Measurements from ENCODE around the gene PMPCA.

Gene PMPCA

GRCh38 chr9:136370037-136370436, 40.4 kb upstream of the PMPCA start:
- no peak for DNase-seq (ENCODE audit: low read depth)
- TF ChIP-seq CTCF (IDR thresholded peaks at IDR 0.05; ENCODE audit: low read depth, low read length, missing control alignments): no peak
- H3K4me3 ChIP-seq (ENCODE audit: low read depth, low read length): no peak overlapping the region

DNA sequence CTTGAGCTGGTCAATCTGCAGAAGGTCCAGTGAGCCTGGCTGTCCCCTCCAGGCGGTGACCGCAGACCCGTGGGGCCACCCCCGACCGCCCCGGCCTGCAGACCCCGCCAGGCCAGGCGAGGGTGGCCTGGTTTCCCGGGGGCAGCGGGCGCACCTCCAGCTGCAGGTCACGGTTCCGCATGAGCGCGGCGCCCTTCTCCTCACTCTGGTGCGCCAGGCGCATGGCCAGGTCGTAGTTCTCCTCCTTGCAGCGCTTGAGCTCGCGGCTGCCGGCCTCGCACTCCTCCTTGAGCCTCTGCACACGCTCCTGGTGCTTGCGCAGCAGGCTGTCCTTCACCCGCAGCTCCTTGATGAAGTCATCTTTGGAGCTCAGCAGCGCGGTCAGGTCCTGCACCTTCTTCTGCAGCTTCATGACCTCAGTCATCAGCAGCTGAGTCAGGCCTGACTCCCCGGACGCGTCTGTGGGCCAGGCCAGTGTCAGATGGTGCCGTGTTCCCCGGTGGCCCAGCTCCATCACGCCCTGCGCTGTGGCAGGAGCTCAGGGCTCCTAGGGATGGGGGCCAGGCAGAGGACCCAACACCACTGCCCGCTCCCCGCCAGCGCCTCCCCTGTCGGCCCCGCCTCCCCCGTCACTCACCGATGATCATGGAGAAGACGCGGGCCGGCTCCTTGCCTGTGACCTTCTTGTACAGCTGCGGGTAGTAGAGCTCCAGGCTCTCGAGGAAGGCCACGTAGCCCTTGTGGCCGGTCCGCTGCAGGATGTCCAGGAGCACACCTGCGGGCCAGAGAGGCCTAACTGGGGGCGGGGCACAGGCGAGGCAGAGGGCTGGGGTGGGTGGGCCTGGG, 39.5 kb upstream of the PMPCA start:
- no peak overlapping the region for H3K4me3 ChIP-seq (ENCODE audit: low read depth, low read length)
- no peak for DNase-seq (ENCODE audit: low read depth)
- TF ChIP-seq CTCF (IDR thresholded peaks at IDR 0.05; ENCODE audit: low read depth, low read length, missing control alignments): no peak

DNA sequence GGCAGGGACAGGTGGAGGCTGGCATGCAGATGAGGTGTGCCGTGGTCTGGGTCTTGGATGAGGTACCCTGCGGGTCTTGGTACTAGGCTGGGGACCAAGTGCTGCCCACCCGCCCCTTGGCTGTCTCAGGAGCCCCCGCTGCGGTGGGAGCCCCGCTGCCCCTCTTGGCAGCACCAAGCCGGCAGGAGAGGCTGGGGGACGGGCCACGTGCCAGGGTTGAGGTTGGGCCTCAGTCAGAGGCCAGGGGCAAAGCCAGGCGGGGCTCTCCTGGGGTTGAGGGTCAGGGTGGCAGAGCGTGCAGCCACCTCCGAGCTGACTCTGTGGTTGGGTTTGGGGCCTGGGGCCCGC, 39.0 kb upstream of the PMPCA start:
- H3K4me3 ChIP-seq (ENCODE audit: low read depth, low read length): no peak overlapping the region
- no peak for DNase-seq (ENCODE audit: low read depth)
- TF ChIP-seq CTCF (IDR thresholded peaks at IDR 0.05; ENCODE audit: low read depth, low read length, missing control alignments): no peak

DNA sequence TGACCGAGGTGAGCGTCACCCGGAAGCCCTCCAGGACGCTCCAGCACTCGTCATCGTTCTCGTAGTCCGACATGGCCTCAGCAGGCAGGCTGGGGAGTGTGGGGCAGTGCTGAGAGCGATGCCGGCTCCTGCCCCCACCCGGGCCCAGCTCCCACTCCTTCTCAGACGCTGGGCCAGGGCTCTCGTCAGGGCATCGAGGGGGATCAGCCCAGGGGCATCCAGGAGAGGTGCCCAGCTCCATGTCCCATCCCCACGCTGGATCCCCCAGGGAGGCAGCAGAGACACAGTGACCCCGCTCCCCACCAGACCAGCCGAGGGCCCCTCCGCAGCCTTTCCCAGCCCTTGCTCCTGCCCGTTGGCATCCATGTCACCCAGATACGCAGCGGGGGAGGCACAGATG, 38.5 kb upstream of the PMPCA start:
- no peak for TF ChIP-seq CTCF (IDR thresholded peaks at IDR 0.05; ENCODE audit: low read depth, low read length, missing control alignments)
- no peak overlapping the region for H3K4me3 ChIP-seq (ENCODE audit: low read depth, low read length)
- DNase-seq (ENCODE audit: low read depth): no peak

DNA sequence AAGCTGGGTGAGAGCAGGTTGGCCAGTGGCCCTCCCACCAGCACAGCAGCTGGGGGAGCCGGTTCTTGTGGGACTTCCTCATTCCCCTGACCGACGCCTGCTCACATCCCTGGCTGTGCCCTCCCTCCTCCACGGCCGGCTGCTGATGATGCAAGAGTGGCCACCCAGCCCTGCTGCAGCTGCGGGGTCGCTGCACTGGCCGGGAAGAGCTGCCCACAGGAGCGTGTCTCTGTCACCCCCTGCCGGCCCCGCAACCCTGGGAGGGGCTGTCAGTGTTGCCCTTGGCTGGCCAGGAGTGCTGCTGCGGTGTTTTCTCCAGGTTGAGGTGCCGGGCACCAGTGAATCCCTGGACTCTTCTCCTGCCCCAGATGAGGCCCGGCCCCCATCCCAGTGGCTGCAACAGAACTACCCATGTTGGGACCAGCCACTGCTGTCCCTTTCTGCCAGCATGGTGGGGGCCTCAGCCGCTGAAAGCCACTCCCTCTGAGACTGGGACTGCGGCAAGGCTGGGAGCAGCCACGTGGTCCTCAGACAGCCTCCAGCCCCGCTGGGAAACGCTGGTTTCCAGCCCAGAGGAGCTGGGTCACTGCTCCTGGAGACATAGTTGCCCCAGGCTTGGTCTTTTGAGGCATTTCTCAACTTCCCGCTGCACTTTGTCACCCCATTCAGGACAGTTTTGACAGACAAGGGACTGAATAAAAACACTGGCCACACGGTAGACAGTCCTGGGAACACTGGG, 37.7 kb upstream of the PMPCA start:
- no peak for TF ChIP-seq CTCF (IDR thresholded peaks at IDR 0.05; ENCODE audit: low read depth, low read length, missing control alignments)
- no peak overlapping the region for H3K4me3 ChIP-seq (ENCODE audit: low read depth, low read length)
- DNase-seq (ENCODE audit: low read depth): no peak

DNA sequence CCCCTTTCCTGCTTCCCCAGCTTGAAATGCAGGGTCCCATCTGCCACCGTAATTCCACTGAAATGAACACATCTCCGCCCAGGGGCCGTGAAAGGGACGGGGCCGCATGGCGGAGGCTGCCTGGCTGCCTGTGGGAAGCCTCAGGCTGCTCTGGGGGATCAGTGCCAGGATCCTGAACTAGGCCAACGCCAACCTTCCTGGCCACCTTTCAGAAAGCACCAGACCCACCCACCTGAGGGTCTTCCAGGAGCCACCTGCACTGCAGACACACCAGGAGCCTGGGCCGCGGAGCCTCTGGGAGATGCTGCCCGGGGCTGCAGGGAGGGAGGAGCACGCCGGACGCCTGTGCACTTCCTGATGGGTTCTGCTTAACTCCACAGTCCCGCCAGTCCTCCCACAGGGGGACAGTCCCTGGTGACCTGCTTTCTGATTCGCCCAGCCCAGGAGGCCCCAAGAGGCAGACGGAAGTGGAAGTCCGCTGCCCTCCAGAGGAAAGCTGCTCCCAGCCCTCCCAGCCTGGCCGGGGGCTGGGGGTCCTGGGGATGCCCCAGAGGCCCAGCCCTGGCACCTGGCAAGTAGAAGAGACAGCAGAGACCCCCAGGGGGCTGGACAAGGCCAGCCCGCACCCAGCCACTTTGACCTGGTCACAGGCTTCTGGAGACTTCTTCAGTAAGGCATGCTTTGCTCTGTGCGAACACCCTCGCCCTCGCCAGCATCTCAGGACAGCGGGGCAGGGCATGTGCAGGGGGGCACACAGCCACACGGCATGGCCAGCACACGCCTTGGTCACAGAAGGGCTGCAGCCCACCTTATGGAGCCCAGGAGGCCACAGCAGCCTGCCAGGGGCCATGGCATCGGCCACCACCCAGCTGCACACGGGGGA, 36.9 kb upstream of the PMPCA start, which contains the start of gene CARD9:
TSS of gene CARD9 (minus strand) at position 370 of the 883 bp plus-strand sequence. CDS start 1,591 bp downstream, outside the sequence.
- DNase-seq (ENCODE audit: low read depth): no peak
- no peak within 1 kb of the TSS for H3K4me3 ChIP-seq (ENCODE audit: low read depth, low read length)
- TF ChIP-seq CTCF (IDR thresholded peaks at IDR 0.05; ENCODE audit: low read depth, low read length, missing control alignments): no peak

All from GM12864 (cell line).